K562 (cell line): ENCODE results near the gene TMEM187. TPM values are rescaled to one million over a fixed set of nuclear protein-coding genes. Genes with fewer than 3 reads are reported as not detected.

Experiments used
- ATAC-seq: fragments of 200-7000 bp; cut with Tn5 transposase; 3 replicates; pipeline ENCODE4 v1.9.1; 2020; ENCODE audit warnings: moderate library complexity
- BruUV-seq: library from RNA; stranded (reverse); fragments of 400-500 nt; replicated peaks from 2 replicates; lab custom pipeline; 2021; lab: Mats Ljungman, UMichigan
- CTCF ChIA-PET: fragments of 300-600 bp; formaldehyde crosslinking; extraction: SDS; loops from one replicate; lab custom pipeline; 2021; ENCODE audit warnings: low intra/inter-chr PET ratio; lab: Yijun Ruan, JAX
- POLR2A ChIA-PET: fragments of 300-600, 350-650 bp; sonication (Branson Sonifier 250); formaldehyde crosslinking; extraction: SDS; loops from one replicate; lab custom pipeline; 2021; ENCODE audit warnings: antibody characterized with exemption, inconsistent platforms; lab: Yijun Ruan, JAX
- DNase-seq, 4 experiments: peaks; one replicate each; pipeline versions ENCODE4 v3.0.0 to v3.0.0-alpha.2; 2011 to 2018; ENCODE audit warnings: low spot score in 3 of 4, mixed read lengths in 3 of 4; ENCODE audit errors: extremely low read depth in 1 of 4
- FAIRE-seq: peaks from 2 replicates; lab custom pipeline; 2011; peaks lifted over from hg19 to GRCh38; lab: Jason Lieb, UNC
- H2AFZ ChIP-seq: 2 replicates; pipeline ENCODE4 v1.6.0; 2011; ENCODE audit warnings: low read depth, low read length, control low read depth, inconsistent platforms
- H3K27ac ChIP-seq: fragments of 200-600 bp; 3 replicates; pipeline ENCODE4 v1.8.0; 2011; ENCODE audit warnings: low read depth, mild to moderate bottlenecking, control low read depth, inconsistent platforms, low read length, moderate library complexity, mixed read lengths; ENCODE audit errors: extremely low read depth
- H3K27me3 ChIP-seq, 2 experiments: fragments of 300-600 bp in 1 of 2; 2 replicates in 1 of 2; 3 replicates in 1 of 2; pipeline versions ENCODE4 v1.6.0 to v1.8.0; 2011; ENCODE audit warnings: inconsistent platforms in 2 of 2, low read length in 2 of 2, mild to moderate bottlenecking in 1 of 2, mixed read lengths in 1 of 2, moderate library complexity in 1 of 2; ENCODE audit not compliant: control insufficient read depth in 2 of 2, insufficient read depth in 2 of 2
- H3K36me3 ChIP-seq: fragments of 300-600 bp; 3 replicates; pipeline ENCODE4 v1.8.0; 2011; ENCODE audit warnings: mild to moderate bottlenecking, low read length, inconsistent platforms; ENCODE audit not compliant: control insufficient read depth, insufficient read depth
- H3K4me1 ChIP-seq, 2 experiments: fragments of 200-600 bp in 1 of 2; replicated peaks in 1 of 2; 2 replicates in 1 of 2; 3 replicates in 1 of 2; pipeline versions ENCODE4 v1.5.1 to v1.8.0; 2011; ENCODE audit warnings: inconsistent platforms in 2 of 2, low read length in 2 of 2, mild to moderate bottlenecking in 1 of 2, mixed read lengths in 1 of 2, moderate library complexity in 1 of 2; ENCODE audit not compliant: control insufficient read depth in 2 of 2, insufficient read depth in 2 of 2
- H3K4me2 ChIP-seq: 2 replicates; pipeline ENCODE4 v1.6.1; 2011; ENCODE audit warnings: low read length, control low read depth, inconsistent platforms, mixed read lengths; ENCODE audit not compliant: insufficient read depth
- H3K4me3 ChIP-seq: fragments of 200-600 bp; sonication (generic), shearing (Covaris generic); 2 replicates; pipeline ENCODE4 v1.5.1; 2016; ENCODE audit warnings: control low read depth, inconsistent platforms
- H3K79me2 ChIP-seq: fragments of 200-600 bp; 3 replicates; pipeline ENCODE4 v1.8.0; 2011; ENCODE audit warnings: low read length, inconsistent platforms; ENCODE audit not compliant: control insufficient read depth, insufficient read depth
- H3K9ac ChIP-seq, 2 experiments: 2 replicates each; pipeline versions ENCODE4 v1.6.0 to v1.6.1; 2011; ENCODE audit warnings: low read depth in 2 of 2, low read length in 2 of 2, control low read depth in 1 of 2, inconsistent platforms in 1 of 2, mild to moderate bottlenecking in 1 of 2, mixed read lengths in 1 of 2; ENCODE audit not compliant: insufficient read depth in 1 of 2
- H3K9me1 ChIP-seq: one replicate; pipeline ENCODE4 v1.6.0; 2011; ENCODE audit warnings: inconsistent platforms, mild to moderate bottlenecking, low read length, moderate library complexity; ENCODE audit not compliant: control insufficient read depth, insufficient read depth
- H3K9me3 ChIP-seq: replicated peaks from 2 replicates; pipeline ENCODE4 v1.5.1; 2011; ENCODE audit warnings: low read depth, low read length, inconsistent platforms; ENCODE audit not compliant: control insufficient read depth, insufficient read depth
- H4K20me1 ChIP-seq: replicated peaks from 2 replicates; pipeline ENCODE4 v1.6.1; 2011; ENCODE audit warnings: low read length, inconsistent platforms, mixed read lengths; ENCODE audit not compliant: control insufficient read depth, insufficient read depth
- ARNT ChIP-seq, 2 experiments: fragments of 450-650 bp; IDR thresholded peaks; 2 replicates each; pipeline ENCODE4 v1.6.1; 2016; ENCODE audit warnings: mild to moderate bottlenecking in 1 of 2
- BRF1 ChIP-seq: IDR thresholded peaks from 3 replicates; pipeline ENCODE4 v1.6.1; 2011; ENCODE audit warnings: borderline replicate concordance, mild to moderate bottlenecking; ENCODE audit not compliant: insufficient read length; ENCODE audit errors: extremely low read depth
- CAMTA2 ChIP-seq: fragments of 250-450 bp; sonication (Bioruptor Pico); conservative IDR thresholded peaks from 2 replicates; pipeline ENCODE4 v1.5.1; 2022
- DDX20 ChIP-seq: fragments of 450-650 bp; IDR thresholded peaks from 2 replicates; pipeline ENCODE4 v1.6.1; 2016; ENCODE audit warnings: missing genetic modification characterization, low read depth, mild to moderate bottlenecking, missing compliant biosample characterization, moderate library complexity
- DEAF1 ChIP-seq: fragments of 450-650 bp; formaldehyde crosslinking; IDR thresholded peaks from 2 replicates; pipeline ENCODE4 v1.4.0; 2020; ENCODE audit warnings: mild to moderate bottlenecking, moderate library complexity
- MNT ChIP-seq, 2 experiments: fragments of 450-650 bp; conservative IDR thresholded peaks; 2 replicates each; pipeline ENCODE4 v1.6.1; 2017; ENCODE audit warnings: mild to moderate bottlenecking in 2 of 2, moderate library complexity in 2 of 2
- NRF1 ChIP-seq, 2 experiments: fragments of 450-650 bp; IDR thresholded peaks in 1 of 2; conservative IDR thresholded peaks in 1 of 2; 2 replicates each; pipeline ENCODE4 v1.6.1; 2014; ENCODE audit warnings: mild to moderate bottlenecking in 2 of 2
- POLR2AphosphoS5 ChIP-seq: IDR thresholded peaks from 2 replicates; pipeline ENCODE4 v1.6.1; 2011; ENCODE audit warnings: mild to moderate bottlenecking, low read depth, low read length, moderate library complexity; ENCODE audit not compliant: control insufficient read depth, insufficient read depth
- PURB ChIP-seq: sonication (generic); formaldehyde crosslinking; IDR thresholded peaks from 2 replicates; pipeline ENCODE4 v1.9.0; 2021; ENCODE audit warnings: low read depth, mild to moderate bottlenecking, missing genetic modification reagents
- SIN3A ChIP-seq, 2 experiments: fragments of 150-350 bp in 1 of 2; IDR thresholded peaks; 2 replicates each; pipeline ENCODE4 v1.6.1; 2011 to 2016; ENCODE audit warnings: borderline replicate concordance in 2 of 2, low read depth in 2 of 2, low read length in 2 of 2, mild to moderate bottlenecking in 2 of 2, moderate library complexity in 2 of 2; ENCODE audit not compliant: control insufficient read depth in 1 of 2
- USF1 ChIP-seq: sonication (generic); formaldehyde crosslinking; IDR thresholded peaks from 2 replicates; pipeline ENCODE4 v1.9.0; 2022; ENCODE audit warnings: mild to moderate bottlenecking, missing genetic modification reagents
- ZBTB7A ChIP-seq: IDR thresholded peaks from 2 replicates; pipeline ENCODE4 v1.6.1; 2011; ENCODE audit warnings: low read depth, mild to moderate bottlenecking, low read length, moderate library complexity, borderline replicate concordance; ENCODE audit not compliant: control insufficient read depth
- ZBTB8A ChIP-seq: fragments of 450-650 bp; IDR thresholded peaks from 2 replicates; pipeline ENCODE4 v1.6.1; 2018; ENCODE audit warnings: mild to moderate bottlenecking, moderate library complexity; ENCODE audit not compliant: partially characterized antibody
- ZNF3 ChIP-seq: fragments of 250-450 bp; sonication (Bioruptor Pico); IDR thresholded peaks from 2 replicates; pipeline ENCODE4 v1.5.0; 2021; ENCODE audit warnings: mild to moderate bottlenecking, moderate library complexity
- WGBS: fragments of 100-300 bp; shearing (Covaris generic); methylation state at CpG from one replicate; pipeline ENCODE4 v1.1.6; 2016; ENCODE audit warnings: low coverage, mixed read lengths; ENCODE audit not compliant: insufficient coverage; ENCODE audit errors: missing lambda C conversion rate; 5-methylcytosine and 5-hydroxymethylcytosine counted together
- in situ Hi-C: fragments of 300-500 bp; cut with MboI; formaldehyde crosslinking; loops from 4 replicates; pipeline ENCODE4 v1.15.0; 2018; ENCODE audit warnings: inconsistent platforms, mixed read lengths
- intact Hi-C: fragments of 100-400 bp; cut with micrococcal nuclease; formaldehyde crosslinking; loops from 2 replicates; pipeline ENCODE4 v1.14.2; 2022
- polyA plus RNA-seq, 8 experiments: library from polyadenylated mRNA; depleted of rRNA in 4 of 8; stranded (reverse) in 5 of 8; unstranded in 3 of 8; fragments of >200 nt; fragmentation: Nextera tagmentation in 2 of 8; fragmentation: Illumina TruSeq in 1 of 8; extraction: Ambion mirVana in 2 of 8; extraction: Trizol in 1 of 8; gene quantifications; 2 replicates each; pipeline versions ENCODE4 v1.2.1 to v1.2.3, GENCODE V29; 2011 to 2014; ENCODE audit warnings: inconsistent platforms in 1 of 8, missing spikeins in 1 of 8
- total RNA-seq, 7 experiments: library from RNA; depleted of rRNA in 6 of 7; stranded (reverse); fragments of >200 nt in 6 of 7; fragmentation: Illumina TruSeq in 2 of 7; extraction: Trizol in 2 of 7; gene quantifications; 2 replicates each; pipeline versions ENCODE4 v1.2.1 to v1.2.3, GENCODE V29; 2011 to 2021; ENCODE audit warnings: low replicate concordance in 1 of 7

Gene TMEM187
- total and polyA plus RNA-seq, 9 of the 15 experiments (the other 6 are each of a cell fraction or from before 2014, with no cell fraction given): 0.13 to 6.4 (median 1.6) TPM

- intact Hi-C loops: loop anchor here (2.0 kb wide), 1 partner anchor 51 kb away; no protein-coding TSS in a partner anchor
- Histone ChIP-seq H3K9ac (peak overlapping the region; percentile 77 to 96), H3K4me3 (peak overlapping the region; percentile 84), H3K4me1 (peaks cover 40 to 69% of the 10 kb centered on the region in 2 experiments), H4K20me1 (peaks cover 46% of the 10 kb centered on the region), H3K9me1 (peaks cover 5% of the 10 kb centered on the region), H3K27ac (peak overlapping the region; percentile 74)
- WGBS: 0% methylated on average over 3 of the region's 26 CpGs
- POLR2A ChIA-PET: interaction anchor here (0.5 to 3.4 kb wide), 8 partner anchors 8 to 243 kb away, joined by 3 to 16 read pairs (median 4); no protein-coding TSS in a partner anchor
- TF ChIP-seq ZBTB8A (no peak), DDX20 (tag) (no peak), ARNT (IDR thresholded peaks at IDR 0.05) (peak in 1 of 2 experiments; percentile 53; a peak in 1 of 4 replicates), SIN3A (IDR thresholded peaks at IDR 0.05; ENCODE audit: borderline replicate concordance in 2 of 2, control insufficient read depth in 1 of 2, low read depth in 2 of 2, low read length in 2 of 2) (peak in 1 of 2 experiments; percentile 51; a peak in 1 of 4 replicates), PURB (CRISPR knock-in tag) (no peak), USF1 (CRISPR knock-in tag) (no peak), ZNF3 (no peak), MNT (conservative IDR thresholded peaks at IDR 0.05) (no peak), DEAF1 (no peak), BRF1 (no peak), NRF1 (conservative IDR thresholded peaks at IDR 0.05 in 1 of 2, IDR thresholded peaks at IDR 0.05 in 1 of 2) (peak; percentile 69 to 73), POLR2AphosphoS5 (no peak), ZBTB7A (0 out of 2 replicates have a peak, but pooled peaks have one; percentile 7), CAMTA2 (no peak)
- TF ChIP-seq, all 486 proteins: peak for 4
- FAIRE-seq: peak; percentile 65
- CTCF ChIA-PET: interaction anchor here (0.9 kb wide), 1 partner anchor 12 kb away, joined by 3 read pairs; no protein-coding TSS in a partner anchor
- H3K4me2 ChIP-seq: peak overlapping the region; percentile 86
- no peak for ATAC-seq
- no peaks in the 10 kb centered on the region for H3K27me3 ChIP-seq
- H2AFZ ChIP-seq: no peak overlapping the region
- H3K36me3 ChIP-seq: peaks cover 47% of the 10 kb centered on the region; the same call in 2 of the 3 replicates
- no peaks in the 10 kb centered on the region for H3K9me3 ChIP-seq
- no TSS peak for BruUV-seq
- in situ Hi-C loops: no loop called here
- peak in 2 of 4 experiments; percentile 30 to 63 for DNase-seq
- H3K79me2 ChIP-seq: peaks cover 87% of the 10 kb centered on the region
Observed at GRCh38 chrX:153969904-153970356, 2.6 kb upstream of the TMEM187 start.
